K562 (cell line): ENCODE results near the gene ARMC2. TPM values are rescaled to one million over a fixed set of nuclear protein-coding genes. Genes with fewer than 3 reads are reported as not detected.

ENCODE experiments used
- ATAC-seq: fragments of 200-7000 bp; cut with Tn5 transposase; 3 replicates; pipeline ENCODE4 v1.9.1; 2020; ENCODE audit warnings: moderate library complexity
- BruUV-seq: library from RNA; stranded (reverse); fragments of 400-500 nt; replicated peaks from 2 replicates; lab custom pipeline; 2021; lab: Mats Ljungman, UMichigan
- CTCF ChIA-PET: fragments of 300-600 bp; formaldehyde crosslinking; extraction: SDS; loops from one replicate; lab custom pipeline; 2021; ENCODE audit warnings: low intra/inter-chr PET ratio; lab: Yijun Ruan, JAX
- POLR2A ChIA-PET: fragments of 300-600, 350-650 bp; sonication (Branson Sonifier 250); formaldehyde crosslinking; extraction: SDS; loops from one replicate; lab custom pipeline; 2021; ENCODE audit warnings: antibody characterized with exemption, inconsistent platforms; lab: Yijun Ruan, JAX
- DNase-seq, 4 experiments: peaks; one replicate each; pipeline versions ENCODE4 v3.0.0 to v3.0.0-alpha.2; 2011 to 2018; ENCODE audit warnings: low spot score in 3 of 4, mixed read lengths in 3 of 4; ENCODE audit errors: extremely low read depth in 1 of 4
- FAIRE-seq: peaks from 2 replicates; lab custom pipeline; 2011; peaks lifted over from hg19 to GRCh38; lab: Jason Lieb, UNC
- H2AFZ ChIP-seq: 2 replicates; pipeline ENCODE4 v1.6.0; 2011; ENCODE audit warnings: low read depth, low read length, control low read depth, inconsistent platforms
- H3K27ac ChIP-seq: fragments of 200-600 bp; 3 replicates; pipeline ENCODE4 v1.8.0; 2011; ENCODE audit warnings: low read depth, mild to moderate bottlenecking, control low read depth, inconsistent platforms, low read length, moderate library complexity, mixed read lengths; ENCODE audit errors: extremely low read depth
- H3K27me3 ChIP-seq, 2 experiments: fragments of 300-600 bp in 1 of 2; 2 replicates in 1 of 2; 3 replicates in 1 of 2; pipeline versions ENCODE4 v1.6.0 to v1.8.0; 2011; ENCODE audit warnings: inconsistent platforms in 2 of 2, low read length in 2 of 2, mild to moderate bottlenecking in 1 of 2, mixed read lengths in 1 of 2, moderate library complexity in 1 of 2; ENCODE audit not compliant: control insufficient read depth in 2 of 2, insufficient read depth in 2 of 2
- H3K36me3 ChIP-seq: fragments of 300-600 bp; 3 replicates; pipeline ENCODE4 v1.8.0; 2011; ENCODE audit warnings: mild to moderate bottlenecking, low read length, inconsistent platforms; ENCODE audit not compliant: control insufficient read depth, insufficient read depth
- H3K4me1 ChIP-seq, 2 experiments: fragments of 200-600 bp in 1 of 2; replicated peaks in 1 of 2; 2 replicates in 1 of 2; 3 replicates in 1 of 2; pipeline versions ENCODE4 v1.5.1 to v1.8.0; 2011; ENCODE audit warnings: inconsistent platforms in 2 of 2, low read length in 2 of 2, mild to moderate bottlenecking in 1 of 2, mixed read lengths in 1 of 2, moderate library complexity in 1 of 2; ENCODE audit not compliant: control insufficient read depth in 2 of 2, insufficient read depth in 2 of 2
- H3K4me2 ChIP-seq: 2 replicates; pipeline ENCODE4 v1.6.1; 2011; ENCODE audit warnings: low read length, control low read depth, inconsistent platforms, mixed read lengths; ENCODE audit not compliant: insufficient read depth
- H3K4me3 ChIP-seq: fragments of 200-600 bp; sonication (generic), shearing (Covaris generic); 2 replicates; pipeline ENCODE4 v1.5.1; 2016; ENCODE audit warnings: control low read depth, inconsistent platforms
- H3K79me2 ChIP-seq: fragments of 200-600 bp; 3 replicates; pipeline ENCODE4 v1.8.0; 2011; ENCODE audit warnings: low read length, inconsistent platforms; ENCODE audit not compliant: control insufficient read depth, insufficient read depth
- H3K9ac ChIP-seq, 2 experiments: 2 replicates each; pipeline versions ENCODE4 v1.6.0 to v1.6.1; 2011; ENCODE audit warnings: low read depth in 2 of 2, low read length in 2 of 2, control low read depth in 1 of 2, inconsistent platforms in 1 of 2, mild to moderate bottlenecking in 1 of 2, mixed read lengths in 1 of 2; ENCODE audit not compliant: insufficient read depth in 1 of 2
- H3K9me1 ChIP-seq: one replicate; pipeline ENCODE4 v1.6.0; 2011; ENCODE audit warnings: inconsistent platforms, mild to moderate bottlenecking, low read length, moderate library complexity; ENCODE audit not compliant: control insufficient read depth, insufficient read depth
- H3K9me3 ChIP-seq: replicated peaks from 2 replicates; pipeline ENCODE4 v1.5.1; 2011; ENCODE audit warnings: low read depth, low read length, inconsistent platforms; ENCODE audit not compliant: control insufficient read depth, insufficient read depth
- H4K20me1 ChIP-seq: replicated peaks from 2 replicates; pipeline ENCODE4 v1.6.1; 2011; ENCODE audit warnings: low read length, inconsistent platforms, mixed read lengths; ENCODE audit not compliant: control insufficient read depth, insufficient read depth
- BRD9 ChIP-seq: fragments of 450-650 bp; IDR thresholded peaks from 2 replicates; pipeline ENCODE4 v1.6.1; 2018; ENCODE audit warnings: low read depth; ENCODE audit not compliant: partially characterized antibody
- CBX5 ChIP-seq: IDR thresholded peaks from 2 replicates; pipeline ENCODE4 v1.6.1; 2014; ENCODE audit warnings: low read depth, borderline replicate concordance
- KLF6 ChIP-seq: fragments of 250-450 bp; sonication (Bioruptor Pico); IDR thresholded peaks from 2 replicates; pipeline ENCODE4 v1.4.0; 2020; ENCODE audit warnings: mild to moderate bottlenecking, moderate library complexity, borderline replicate concordance
- LEF1 ChIP-seq: fragments of 450-650 bp; IDR thresholded peaks from 2 replicates; pipeline ENCODE4 v1.6.1; 2016; ENCODE audit warnings: mild to moderate bottlenecking
- PKNOX1 ChIP-seq: fragments of 450-650 bp; IDR thresholded peaks from 2 replicates; pipeline ENCODE4 v1.6.1; 2016
- SNRNP70 ChIP-seq: fragments of 200-400 bp; formaldehyde crosslinking; optimal IDR thresholded peaks from 2 replicates; pipeline ENCODE3; 2017; ENCODE audit warnings: low read depth, low read length
- WHSC1 ChIP-seq: IDR thresholded peaks from one replicate; pipeline ENCODE4 v1.6.1; 2012; ENCODE audit warnings: low read length, control low read depth, inconsistent platforms
- ZBTB1 ChIP-seq: sonication (generic); formaldehyde crosslinking; IDR thresholded peaks from 2 replicates; pipeline ENCODE4 v1.8.1; 2023; ENCODE audit warnings: missing genetic modification reagents, low read depth, mild to moderate bottlenecking, borderline replicate concordance
- ZNF274 ChIP-seq: IDR thresholded peaks from 2 replicates; pipeline ENCODE4 v1.6.1; 2011; ENCODE audit warnings: low read depth, mild to moderate bottlenecking, low read length, moderate library complexity, borderline replicate concordance
- ZNF57 ChIP-seq: fragments of 450-650 bp; formaldehyde crosslinking; IDR thresholded peaks from 2 replicates; pipeline ENCODE4 v1.4.0; 2020; ENCODE audit warnings: mild to moderate bottlenecking, moderate library complexity
- ZNF77 ChIP-seq: fragments of 250-450 bp; sonication (Bioruptor Pico); IDR thresholded peaks from 2 replicates; pipeline ENCODE4 v1.5.0; 2020
- WGBS: fragments of 100-300 bp; shearing (Covaris generic); methylation state at CpG from one replicate; pipeline ENCODE4 v1.1.6; 2016; ENCODE audit warnings: low coverage, mixed read lengths; ENCODE audit not compliant: insufficient coverage; ENCODE audit errors: missing lambda C conversion rate; 5-methylcytosine and 5-hydroxymethylcytosine counted together
- in situ Hi-C: fragments of 300-500 bp; cut with MboI; formaldehyde crosslinking; loops from 4 replicates; pipeline ENCODE4 v1.15.0; 2018; ENCODE audit warnings: inconsistent platforms, mixed read lengths
- intact Hi-C: fragments of 100-400 bp; cut with micrococcal nuclease; formaldehyde crosslinking; loops from 2 replicates; pipeline ENCODE4 v1.14.2; 2022
- polyA plus RNA-seq, 8 experiments: library from polyadenylated mRNA; depleted of rRNA in 4 of 8; stranded (reverse) in 5 of 8; unstranded in 3 of 8; fragments of >200 nt; fragmentation: Nextera tagmentation in 2 of 8; fragmentation: Illumina TruSeq in 1 of 8; extraction: Ambion mirVana in 2 of 8; extraction: Trizol in 1 of 8; gene quantifications; 2 replicates each; pipeline versions ENCODE4 v1.2.1 to v1.2.3, GENCODE V29; 2011 to 2014; ENCODE audit warnings: inconsistent platforms in 1 of 8, missing spikeins in 1 of 8
- total RNA-seq, 7 experiments: library from RNA; depleted of rRNA in 6 of 7; stranded (reverse); fragments of >200 nt in 6 of 7; fragmentation: Illumina TruSeq in 2 of 7; extraction: Trizol in 2 of 7; gene quantifications; 2 replicates each; pipeline versions ENCODE4 v1.2.1 to v1.2.3, GENCODE V29; 2011 to 2021; ENCODE audit warnings: low replicate concordance in 1 of 7
- TF ChIP-seq, protein P1 (sequence below): fragments of 250-450 bp; sonication (Bioruptor Pico); IDR thresholded peaks from 2 replicates; pipeline ENCODE4 v1.6.1; 2021; ENCODE audit warnings: mild to moderate bottlenecking

ARMC2 gene
- total and polyA plus RNA-seq, 9 of the 15 experiments (the other 6 are each of a cell fraction or from before 2014, with no cell fraction given), result 0.14 to 3.0 (median 0.82) TPM

GRCh38 chr6:108874470-108875160 is 26.4 kb downstream of the ARMC2 start:
- BruUV-seq, result no TSS peak
- no peak overlapping the region for H3K4me3 ChIP-seq
- H3K9ac ChIP-seq, result no peak overlapping the region
- TF ChIP-seq CBX5 (no peak), KLF6 (no peak), ZNF77 (CRISPR knock-in tag) (no peak), LEF1 (no peak), WHSC1 (no peak), BRD9 (no peak), ZNF274 (no peak), SNRNP70 (no peak), PKNOX1 (no peak), ZBTB1 (no peak), ZNF57 (CRISPR knock-in tag) (no peak)
- TF ChIP-seq, protein P1, sequence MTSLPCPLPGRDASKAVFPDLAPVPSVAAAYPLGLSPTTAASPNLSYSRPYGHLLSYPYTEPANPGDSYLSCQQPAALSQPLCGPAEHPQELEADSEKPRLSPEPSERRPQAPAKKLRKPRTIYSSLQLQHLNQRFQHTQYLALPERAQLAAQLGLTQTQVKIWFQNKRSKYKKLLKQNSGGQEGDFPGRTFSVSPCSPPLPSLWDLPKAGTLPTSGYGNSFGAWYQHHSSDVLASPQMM (CRISPR knock-in tag), result no peak
- TF ChIP-seq, all 486 proteins: peak for 0
- no peak overlapping the region for H2AFZ ChIP-seq
- in situ Hi-C loops (no loop called here), intact Hi-C loops (no loop called here)
- DNase-seq (no peak), FAIRE-seq (no peak), ATAC-seq (no peak)
- H3K27ac ChIP-seq, result no peak overlapping the region
- CTCF ChIA-PET, result interaction anchor here (0.7 kb wide), 1 partner anchor 331 kb away, joined by 4 read pairs; no protein-coding TSS in a partner anchor
- H3K4me1 ChIP-seq, result no peaks in the 10 kb centered on the region
- H4K20me1 ChIP-seq, result no peaks in the 10 kb centered on the region
- H3K27me3 ChIP-seq, result peaks cover 0 to 12% of the 10 kb centered on the region in 2 experiments; a peak in 2 of 5 replicates
- no peaks in the 10 kb centered on the region for H3K36me3 ChIP-seq
- 10% methylated on average over 5 of the region's 5 CpGs for WGBS
- no peak overlapping the region for H3K4me2 ChIP-seq
- no peaks in the 10 kb centered on the region for H3K79me2 ChIP-seq
- H3K9me3 ChIP-seq, result no peaks in the 10 kb centered on the region
- POLR2A ChIA-PET, result no interaction called here
- H3K9me1 ChIP-seq, result no peaks in the 10 kb centered on the region
